OCI-LY7 (cell line): Measurements from ENCODE around the gene CAPS. TPM values are rescaled to one million over a fixed set of nuclear protein-coding genes. Genes with fewer than 3 reads are reported as not detected.
A peak's percentile ranks its signal among the peaks of the same experiment; 100 is the strongest.
"Not testable (repeated sequence)": the region's sequence is repeated elsewhere in the genome, so short reads cannot be mapped to it uniquely, and the experiment has no call there.

Source experiments
- BruUV-seq: library from RNA; stranded (reverse); fragments of 400-500 nt; replicated peaks from 2 replicates; lab custom pipeline; 2021; lab: Mats Ljungman, UMichigan
- CTCF ChIA-PET: fragments of 300-600 bp; sonication (Branson Sonifier 250); formaldehyde crosslinking; loops from one replicate; lab custom pipeline; 2022; ENCODE audit warnings: antibody characterized with exemption; ENCODE audit not compliant: unreplicated experiment; lab: Charles Lee
- POLR2A ChIA-PET: fragments of 300-600 bp; sonication (Branson Sonifier 250); formaldehyde crosslinking; loops from one replicate; lab custom pipeline; 2022; ENCODE audit warnings: antibody characterized with exemption; lab: Charles Lee
- DNase-seq: peaks from one replicate; pipeline ENCODE4 v3.0.0-alpha.2; 2015; ENCODE audit warnings: low spot score
- H2AFZ ChIP-seq: fragments of 200-600 bp; sonication (generic), shearing (Covaris generic); 2 replicates; pipeline ENCODE4 v1.6.1; 2014; ENCODE audit warnings: mild to moderate bottlenecking, antibody characterized with exemption, low read length, moderate library complexity
- H3K27ac ChIP-seq: fragments of 200-600 bp; sonication (generic); 2 replicates; pipeline ENCODE4 v1.5.1; 2014; ENCODE audit warnings: mixed run types, low read depth, mild to moderate bottlenecking, moderate library complexity, low read length, inconsistent platforms; ENCODE audit not compliant: poor library complexity, severe bottlenecking
- H3K36me3 ChIP-seq: fragments of 200-600 bp; sonication (generic); 2 replicates; pipeline ENCODE4 v1.6.1; 2014; ENCODE audit warnings: mild to moderate bottlenecking, antibody characterized with exemption, low read length, moderate library complexity, mixed read lengths; ENCODE audit not compliant: insufficient read depth
- H3K4me1 ChIP-seq: fragments of 200-600 bp; sonication (generic); 2 replicates; pipeline ENCODE4 v1.5.1; 2014; ENCODE audit warnings: mild to moderate bottlenecking, low read length; ENCODE audit not compliant: insufficient read depth, poor library complexity, severe bottlenecking
- H3K4me2 ChIP-seq: fragments of 200-600 bp; sonication (generic); 2 replicates; pipeline ENCODE4 v1.6.1; 2014; ENCODE audit warnings: mild to moderate bottlenecking, low read length
- H3K4me3 ChIP-seq: fragments of 200-600 bp; sonication (generic); 2 replicates; pipeline ENCODE4 v1.5.1; 2014; ENCODE audit warnings: mild to moderate bottlenecking, low read depth, low read length; ENCODE audit not compliant: poor library complexity, severe bottlenecking
- H3K79me2 ChIP-seq: fragments of 200-600 bp; sonication (generic); 2 replicates; pipeline ENCODE4 v1.6.1; 2016; ENCODE audit warnings: low read depth, mild to moderate bottlenecking, low read length, moderate library complexity, mixed read lengths; ENCODE audit not compliant: insufficient read depth
- H3K9me2 ChIP-seq: fragments of 200-600 bp; sonication (generic); 2 replicates; pipeline ENCODE4 v1.6.1; 2016; ENCODE audit warnings: mild to moderate bottlenecking, low read length, mixed read lengths; ENCODE audit not compliant: insufficient read depth
- H3K9me3 ChIP-seq: fragments of 200-600 bp; sonication (generic); 2 replicates; pipeline ENCODE4 v1.6.1; 2014; ENCODE audit warnings: mild to moderate bottlenecking, mixed run types, low read length, mixed read lengths
- H4K20me1 ChIP-seq: fragments of 200-600 bp; sonication (generic); 2 replicates; pipeline ENCODE4 v1.6.1; 2014; ENCODE audit warnings: mild to moderate bottlenecking, antibody characterized with exemption, low read length, moderate library complexity, mixed read lengths; ENCODE audit not compliant: insufficient read depth
- CTCF ChIP-seq: fragments of 200-600 bp; sonication (generic); conservative IDR thresholded peaks from 2 replicates; pipeline ENCODE4 v1.5.1; 2014; ENCODE audit warnings: mild to moderate bottlenecking, antibody characterized with exemption, low read length, moderate library complexity, mixed read lengths
- EZH2phosphoT487 ChIP-seq: fragments of 200-600 bp; sonication (generic); IDR thresholded peaks from 2 replicates; pipeline ENCODE4 v1.6.1; 2018; ENCODE audit warnings: low read depth, borderline replicate concordance, mild to moderate bottlenecking, mixed run types, antibody characterized with exemption, low read length, moderate library complexity, mixed read lengths
- intact Hi-C: fragments of 100-400 bp; cut with micrococcal nuclease; formaldehyde crosslinking; loops from one replicate; pipeline ENCODE4 v1.10.0; 2022; ENCODE audit not compliant: unreplicated experiment
- total RNA-seq, 2 experiments: library from RNA; depleted of rRNA in 1 of 2; stranded (reverse); fragments of >200 nt in 1 of 2; shearing (Covaris generic) in 1 of 2; gene quantifications; 2 replicates each; pipeline ENCODE4 v1.2.3, GENCODE V29; 2014 to 2022

CAPS gene
- total RNA-seq, 2 experiments from 2014 or later = 8.1 to 11.0 TPM

GRCh38 chr19:5959260-5960004, 45.4 kb downstream of the CAPS start:
- no peak overlapping the region for H3K27ac ChIP-seq
- POLR2A ChIA-PET = interaction anchor here (0.6 kb wide), 1 partner anchor 1315 kb away, joined by 4 read pairs; no protein-coding TSS in a partner anchor

GRCh38 chr19:5960005-5961001, 46.2 kb downstream of the CAPS start:
- H3K27ac ChIP-seq = no peak overlapping the region
- peaks cover 3% of the 10 kb centered on the region; the same call in 1 of the 2 replicates for H4K20me1 ChIP-seq
- intact Hi-C loops = no loop called here

More at GRCh38 chr19:5959260-5960004, 45.4 kb downstream of the CAPS start:
- Histone ChIP-seq H3K9me3 (no peaks in the 10 kb centered on the region), H2AFZ (no peak overlapping the region), H3K36me3 (peaks cover 33% of the 10 kb centered on the region; the same call in 1 of the 2 replicates), H3K4me2 (no peak overlapping the region), H4K20me1 (no peaks in the 10 kb centered on the region; the same call in 1 of the 2 replicates), H3K4me1 (peaks cover 37% of the 10 kb centered on the region), H3K9me2 (no peaks in the 10 kb centered on the region), H3K4me3 (no peak overlapping the region), H3K79me2 (peaks cover 96% of the 10 kb centered on the region)
- no TSS peak for BruUV-seq
- no peak for DNase-seq
- TF ChIP-seq CTCF (no peak), EZH2phosphoT487 (no peak)
- intact Hi-C loops = no loop called here
- CTCF ChIA-PET = no interaction called here

GRCh38 chr19:5961641-5961968, 47.6 kb downstream of the CAPS start:
- peaks cover 95% of the 10 kb centered on the region for H3K79me2 ChIP-seq
- DNase-seq, H2AFZ ChIP-seq, BruUV-seq, CTCF ChIA-PET, H3K9me2 ChIP-seq, intact Hi-C loops, H3K4me3 ChIP-seq, H3K9me3 ChIP-seq, POLR2A ChIA-PET, H3K27ac ChIP-seq: not testable (repeated sequence)
- H4K20me1 ChIP-seq = peaks cover 16% of the 10 kb centered on the region; the same call in 1 of the 2 replicates
- H3K36me3 ChIP-seq = peaks cover 50% of the 10 kb centered on the region; the same call in 1 of the 2 replicates
- H3K4me1 ChIP-seq = peaks cover 16% of the 10 kb centered on the region
- 0 out of 2 replicates have a peak overlapping the region, but pooled peaks have one; percentile 8 for H3K4me2 ChIP-seq

More at GRCh38 chr19:5960005-5961001, 46.2 kb downstream of the CAPS start:
- no peak for DNase-seq
- ChIA-PET POLR2A (interaction anchor here (0.6 kb wide), 1 partner anchor 1316 kb away, joined by 4 read pairs; no protein-coding TSS in a partner anchor), CTCF (no interaction called here)
- peaks cover 95% of the 10 kb centered on the region for H3K79me2 ChIP-seq
- H3K9me3 ChIP-seq = no peaks in the 10 kb centered on the region
- H3K9me2 ChIP-seq = no peaks in the 10 kb centered on the region
- H3K36me3 ChIP-seq = peaks cover 39% of the 10 kb centered on the region; the same call in 1 of the 2 replicates
- peaks cover 29% of the 10 kb centered on the region for H3K4me1 ChIP-seq
- H3K4me2 ChIP-seq = no peak overlapping the region
- H2AFZ ChIP-seq = no peak overlapping the region
- BruUV-seq = no TSS peak
- H3K4me3 ChIP-seq = no peak overlapping the region
- TF ChIP-seq EZH2phosphoT487 = no peak
- no peak for TF ChIP-seq CTCF
